ENCODE measurements around the gene NR2F1.

DNA sequence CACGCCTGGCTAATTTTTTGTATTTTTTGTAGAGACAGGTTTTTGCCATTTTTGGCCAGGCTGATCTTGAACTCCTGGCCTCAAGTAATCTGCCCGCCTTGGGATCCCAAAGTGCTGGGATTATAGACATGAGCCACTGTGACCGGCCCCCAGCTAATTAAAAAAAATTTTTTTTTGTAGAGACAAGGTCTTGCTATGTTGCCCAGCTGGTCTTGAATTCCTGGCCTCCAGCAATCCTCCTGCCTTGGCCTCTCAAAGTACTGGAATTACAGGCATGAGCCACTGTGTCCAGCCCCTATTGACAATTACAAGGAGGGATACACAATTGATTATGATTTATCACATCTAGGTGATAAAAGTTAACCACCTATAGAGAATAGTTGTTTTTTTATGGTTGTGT is 59.5 kb downstream of the NR2F1 start:
- TF ChIP-seq, protein P1, sequence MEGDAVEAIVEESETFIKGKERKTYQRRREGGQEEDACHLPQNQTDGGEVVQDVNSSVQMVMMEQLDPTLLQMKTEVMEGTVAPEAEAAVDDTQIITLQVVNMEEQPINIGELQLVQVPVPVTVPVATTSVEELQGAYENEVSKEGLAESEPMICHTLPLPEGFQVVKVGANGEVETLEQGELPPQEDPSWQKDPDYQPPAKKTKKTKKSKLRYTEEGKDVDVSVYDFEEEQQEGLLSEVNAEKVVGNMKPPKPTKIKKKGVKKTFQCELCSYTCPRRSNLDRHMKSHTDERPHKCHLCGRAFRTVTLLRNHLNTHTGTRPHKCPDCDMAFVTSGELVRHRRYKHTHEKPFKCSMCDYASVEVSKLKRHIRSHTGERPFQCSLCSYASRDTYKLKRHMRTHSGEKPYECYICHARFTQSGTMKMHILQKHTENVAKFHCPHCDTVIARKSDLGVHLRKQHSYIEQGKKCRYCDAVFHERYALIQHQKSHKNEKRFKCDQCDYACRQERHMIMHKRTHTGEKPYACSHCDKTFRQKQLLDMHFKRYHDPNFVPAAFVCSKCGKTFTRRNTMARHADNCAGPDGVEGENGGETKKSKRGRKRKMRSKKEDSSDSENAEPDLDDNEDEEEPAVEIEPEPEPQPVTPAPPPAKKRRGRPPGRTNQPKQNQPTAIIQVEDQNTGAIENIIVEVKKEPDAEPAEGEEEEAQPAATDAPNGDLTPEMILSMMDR (IDR thresholded peaks at IDR 0.05 in 2 of 3, conservative IDR thresholded peaks at IDR 0.05 in 1 of 3; ENCODE audit: borderline replicate concordance in 1 of 3, insufficient read depth in 1 of 3, low read depth in 2 of 3, low read length in 2 of 3) = no peak
- TF ChIP-seq EZH2 (IDR thresholded peaks at IDR 0.05) (no peak), CEBPB (IDR thresholded peaks at IDR 0.05; ENCODE audit: low read depth) (no peak)

Measured in HCT116 (cell line).